ENCODE data around the gene IQGAP1. TPM values are rescaled to one million over a fixed set of nuclear protein-coding genes. Genes with fewer than 3 reads are reported as not detected.

Gene IQGAP1
- total RNA-seq, 1 experiment from 2014 or later: 106 TPM

GRCh38 chr15:90365414-90366055 lies 22.5 kb upstream of the IQGAP1 start:
- no peaks in the 10 kb centered on the region for H3K27me3 Mint-ChIP-seq (ENCODE audit: low read depth)
- H3K4me1 Mint-ChIP-seq: peaks cover 16% of the 10 kb centered on the region
- H3K4me3 Mint-ChIP-seq: no peak overlapping the region
- no peaks in the 10 kb centered on the region for H3K9me3 Mint-ChIP-seq
- CTCF ChIA-PET: no interaction called here
- H3K27ac Mint-ChIP-seq: no peak overlapping the region
- no peak for ATAC-seq
- POLR2A ChIA-PET: no interaction called here
- no peaks in the 10 kb centered on the region; the same call in 1 of the 2 replicates for H3K36me3 Mint-ChIP-seq
- no peak for DNase-seq (ENCODE audit: low spot score)
- no peak for TF ChIP-seq ZBTB21 (CRISPR knock-in tag; IDR thresholded peaks at IDR 0.05; ENCODE audit: borderline replicate concordance)
- no peak for TF ChIP-seq SP1 (CRISPR knock-in tag; conservative IDR thresholded peaks at IDR 0.05)
- no peak for TF ChIP-seq HMGA2 (CRISPR knock-in tag; IDR thresholded peaks at IDR 0.05)
- no peak for TF ChIP-seq MLX (CRISPR knock-in tag; IDR thresholded peaks at IDR 0.05)
- TF ChIP-seq STAT6 (CRISPR knock-in tag; conservative IDR thresholded peaks at IDR 0.05; ENCODE audit: low read depth): no peak
- TF ChIP-seq, protein P1, sequence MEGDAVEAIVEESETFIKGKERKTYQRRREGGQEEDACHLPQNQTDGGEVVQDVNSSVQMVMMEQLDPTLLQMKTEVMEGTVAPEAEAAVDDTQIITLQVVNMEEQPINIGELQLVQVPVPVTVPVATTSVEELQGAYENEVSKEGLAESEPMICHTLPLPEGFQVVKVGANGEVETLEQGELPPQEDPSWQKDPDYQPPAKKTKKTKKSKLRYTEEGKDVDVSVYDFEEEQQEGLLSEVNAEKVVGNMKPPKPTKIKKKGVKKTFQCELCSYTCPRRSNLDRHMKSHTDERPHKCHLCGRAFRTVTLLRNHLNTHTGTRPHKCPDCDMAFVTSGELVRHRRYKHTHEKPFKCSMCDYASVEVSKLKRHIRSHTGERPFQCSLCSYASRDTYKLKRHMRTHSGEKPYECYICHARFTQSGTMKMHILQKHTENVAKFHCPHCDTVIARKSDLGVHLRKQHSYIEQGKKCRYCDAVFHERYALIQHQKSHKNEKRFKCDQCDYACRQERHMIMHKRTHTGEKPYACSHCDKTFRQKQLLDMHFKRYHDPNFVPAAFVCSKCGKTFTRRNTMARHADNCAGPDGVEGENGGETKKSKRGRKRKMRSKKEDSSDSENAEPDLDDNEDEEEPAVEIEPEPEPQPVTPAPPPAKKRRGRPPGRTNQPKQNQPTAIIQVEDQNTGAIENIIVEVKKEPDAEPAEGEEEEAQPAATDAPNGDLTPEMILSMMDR (IDR thresholded peaks at IDR 0.05): no peak
- no peak for TF ChIP-seq TEAD4 (CRISPR knock-in tag; IDR thresholded peaks at IDR 0.05)
- no peak for TF ChIP-seq GABPB1 (CRISPR knock-in tag; IDR thresholded peaks at IDR 0.05)
- TF ChIP-seq FOXK1 (CRISPR knock-in tag; IDR thresholded peaks at IDR 0.05): no peak
- no peak for TF ChIP-seq ZBTB43 (CRISPR knock-in tag; IDR thresholded peaks at IDR 0.05)
- TF ChIP-seq, protein P2, sequence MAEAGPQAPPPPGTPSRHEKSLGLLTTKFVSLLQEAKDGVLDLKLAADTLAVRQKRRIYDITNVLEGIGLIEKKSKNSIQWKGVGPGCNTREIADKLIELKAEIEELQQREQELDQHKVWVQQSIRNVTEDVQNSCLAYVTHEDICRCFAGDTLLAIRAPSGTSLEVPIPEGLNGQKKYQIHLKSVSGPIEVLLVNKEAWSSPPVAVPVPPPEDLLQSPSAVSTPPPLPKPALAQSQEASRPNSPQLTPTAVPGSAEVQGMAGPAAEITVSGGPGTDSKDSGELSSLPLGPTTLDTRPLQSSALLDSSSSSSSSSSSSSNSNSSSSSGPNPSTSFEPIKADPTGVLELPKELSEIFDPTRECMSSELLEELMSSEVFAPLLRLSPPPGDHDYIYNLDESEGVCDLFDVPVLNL (CRISPR knock-in tag; IDR thresholded peaks at IDR 0.05; ENCODE audit: borderline replicate concordance, low read depth): no peak
- TF ChIP-seq ZSCAN18 (CRISPR knock-in tag; IDR thresholded peaks at IDR 0.05): no peak
- TF ChIP-seq ELF4 (CRISPR knock-in tag; IDR thresholded peaks at IDR 0.05; ENCODE audit: low read depth): no peak
- no peak for TF ChIP-seq CBFB (CRISPR knock-in tag; IDR thresholded peaks at IDR 0.05; ENCODE audit: low read depth)
- no peak for TF ChIP-seq ZNF263 (CRISPR knock-in tag; IDR thresholded peaks at IDR 0.05; ENCODE audit: low read depth)
- TF ChIP-seq TP53 (CRISPR knock-in tag; IDR thresholded peaks at IDR 0.05): no peak
- TF ChIP-seq ERG (CRISPR knock-in tag; IDR thresholded peaks at IDR 0.05): no peak
- no peak for TF ChIP-seq SMAD4 (CRISPR knock-in tag; IDR thresholded peaks at IDR 0.05)
- no peak for TF ChIP-seq TCF7 (CRISPR knock-in tag; IDR thresholded peaks at IDR 0.05; ENCODE audit: low read depth)
- TF ChIP-seq RELA (CRISPR knock-in tag; IDR thresholded peaks at IDR 0.05; ENCODE audit: borderline replicate concordance): no peak

Measured in WTC11 (cell line).